GM20000 (cell line): Measurements from ENCODE around the gene AKAP11.

ENCODE experiments used
- DNase-seq: peaks from one replicate; pipeline ENCODE4 v3.0.0; 2012; ENCODE audit warnings: low spot score
- CTCF ChIP-seq: IDR thresholded peaks from 2 replicates; pipeline ENCODE4 v1.5.1; 2012; ENCODE audit warnings: mild to moderate bottlenecking, control low read depth; ENCODE audit errors: extremely low read depth, missing control alignments

Gene AKAP11

GRCh38 chr13:42274386-42275097 lies 2.6 kb downstream of the AKAP11 start:
- no peak for TF ChIP-seq CTCF
- DNase-seq = no peak

DNA sequence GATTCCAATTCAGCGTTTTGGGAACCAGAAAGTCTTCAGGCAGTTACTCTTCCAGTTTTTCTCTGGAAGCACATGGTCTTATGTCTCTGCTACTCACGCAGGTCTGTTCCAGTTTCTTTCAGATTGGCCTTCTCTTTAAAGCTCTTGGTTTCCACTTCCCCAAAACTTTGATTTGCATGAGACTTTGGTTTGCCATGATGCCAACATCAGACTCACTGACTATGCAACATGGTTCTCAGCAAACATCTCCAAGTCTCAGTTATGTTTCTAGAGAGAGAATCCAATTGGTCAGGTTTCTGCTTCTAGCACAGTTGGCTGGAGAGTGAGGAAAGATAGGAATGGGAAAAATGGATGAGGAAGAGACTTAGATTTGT lies 3.1 kb downstream of the AKAP11 start:
- TF ChIP-seq CTCF = no peak

DNA sequence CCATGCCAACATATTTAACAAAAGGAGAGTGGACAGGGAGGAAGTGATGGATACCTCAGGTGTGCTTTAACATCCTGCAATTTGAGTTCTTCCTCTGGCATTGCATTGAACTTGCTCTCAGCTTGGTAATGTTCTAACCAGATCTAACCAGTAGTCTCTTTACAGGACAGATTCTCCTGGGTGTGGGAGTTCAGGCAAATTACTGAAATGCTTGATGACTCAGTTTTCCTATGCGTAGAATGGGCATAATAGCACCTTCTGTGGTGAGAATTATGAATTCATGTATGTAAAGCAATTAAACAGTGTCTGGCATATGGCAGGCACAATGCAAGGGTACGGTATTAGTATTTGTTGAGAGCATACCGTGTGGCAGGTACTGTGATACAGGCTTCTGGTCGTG lies 3.6 kb downstream of the AKAP11 start:
- TF ChIP-seq CTCF = no peak
- no peak for DNase-seq

More for the DNA sequence above, 3.1 kb downstream of the AKAP11 start:
- DNase-seq = peak; percentile 48

GRCh38 chr13:42276683-42277082 lies 4.7 kb downstream of the AKAP11 start:
- no peak for DNase-seq
- no peak for TF ChIP-seq CTCF

GRCh38 chr13:42277618-42278276 lies 5.8 kb downstream of the AKAP11 start:
- DNase-seq = no peak
- no peak for TF ChIP-seq CTCF

DNA sequence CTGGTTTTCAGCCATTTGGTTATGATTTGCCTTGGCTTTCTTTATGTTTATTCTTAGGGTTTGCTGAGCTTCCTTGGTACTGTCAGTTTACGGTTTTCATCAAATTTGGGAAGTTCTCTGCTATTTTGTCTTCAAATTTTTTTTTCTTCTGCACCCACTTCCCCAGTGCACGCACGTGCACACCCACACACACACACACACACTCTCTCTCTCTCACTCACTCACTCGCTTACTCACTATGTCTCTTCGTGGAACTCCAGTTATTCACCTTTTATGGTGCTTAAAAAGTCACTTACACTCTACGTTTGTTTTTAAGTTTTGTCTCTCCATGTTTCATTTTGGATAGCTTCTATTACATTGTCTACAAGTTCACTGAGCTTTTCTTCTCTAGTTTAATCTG lies 7.1 kb downstream of the AKAP11 start:
- TF ChIP-seq CTCF = no peak
- no peak for DNase-seq

DNA sequence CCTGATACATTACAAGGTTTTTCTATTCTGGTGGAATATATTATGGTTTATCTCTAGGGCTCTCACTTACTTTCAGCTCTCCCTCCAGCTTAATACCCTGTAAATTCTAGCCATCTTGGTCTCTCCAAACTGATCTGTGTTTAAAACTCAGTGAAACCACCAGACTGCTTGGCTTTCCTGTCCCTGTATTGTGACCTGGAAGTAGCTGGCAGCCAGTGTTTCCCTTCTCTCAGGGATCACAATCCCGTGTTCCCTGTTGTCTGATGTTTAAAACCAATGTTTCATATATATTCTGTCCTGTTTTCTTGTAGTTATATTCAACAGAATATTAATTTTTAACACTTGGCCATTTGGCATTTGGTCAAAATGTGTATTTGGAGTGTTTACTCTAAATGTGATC lies 8.0 kb downstream of the AKAP11 start:
- DNase-seq = no peak
- no peak for TF ChIP-seq CTCF
